Body of pancreas (tissue), 4 donors: ENCODE results near the gene GATB. TPM values are rescaled to one million over a fixed set of nuclear protein-coding genes. Genes with fewer than 3 reads are reported as not detected.

Experiments used
- ATAC-seq: fragments of 150-250 bp; one replicate; pipeline ENCODE4 v1.9.1; 2016
- DNase-seq, 4 donors: peaks; one replicate each; pipeline ENCODE4 v3.0.0-alpha.2; 2019
- H3K27ac ChIP-seq, 4 donors: fragments of 200-600 bp; sonication (generic); 1 replicate in 3 of 4; 2 replicates in 1 of 4; pipeline versions ENCODE4 v1.5.1 to v1.6.1; 2016 to 2019; ENCODE audit warnings: mild to moderate bottlenecking in 1 of 4, mixed read lengths in 1 of 4, moderate library complexity in 1 of 4
- H3K27me3 ChIP-seq, 2 donors: fragments of 200-600 bp; sonication (generic); one replicate each; pipeline ENCODE4 v1.6.0; 2016; ENCODE audit warnings: mild to moderate bottlenecking in 1 of 2
- H3K36me3 ChIP-seq, 2 donors: fragments of 200-600 bp; sonication (generic); replicated peaks in 1 of 2; 2 replicates each; pipeline ENCODE4 v1.5.1; 2016; ENCODE audit warnings: low read depth in 2 of 2; ENCODE audit not compliant: insufficient read depth in 1 of 2
- H3K4me1 ChIP-seq: fragments of 200-600 bp; sonication (generic); one replicate; pipeline ENCODE4 v1.6.0; 2016
- H3K4me3 ChIP-seq, 2 donors: fragments of 200-600 bp; sonication (generic); 1 replicate in 1 of 2; 2 replicates in 1 of 2; pipeline ENCODE4 v1.5.1; 2016 to 2019
- H3K9me3 ChIP-seq, 3 donors: fragments of 200-600 bp; sonication (generic); 1 replicate in 2 of 3; 2 replicates in 1 of 3; pipeline ENCODE4 v1.5.1; 2016
- CTCF ChIP-seq, 7 experiments: fragments of 450-650 bp in 4 of 7; fragments of 200-600 bp in 3 of 7; sonication (generic) in 3 of 7; IDR thresholded peaks; one replicate each; pipeline ENCODE4 v1.5.1; 2016 to 2019; ENCODE audit warnings: antibody characterized with exemption in 7 of 7
- POLR2A ChIP-seq, 3 donors: fragments of 450-650 bp; IDR thresholded peaks; one replicate each; pipeline ENCODE4 v1.6.1; 2016; ENCODE audit warnings: antibody characterized with exemption in 3 of 3, mild to moderate bottlenecking in 2 of 3
- WGBS, 2 donors: methylation state at CpG; one replicate each; pipeline ENCODE4 v1.1.5; 2017; 5-methylcytosine and 5-hydroxymethylcytosine counted together
- intact Hi-C: fragments of 100-400 bp; cut with DNase I; formaldehyde crosslinking; loops from one replicate; pipeline ENCODE4 v1.15.1; 2023
- total RNA-seq, 2 donors: library from RNA; depleted of rRNA; stranded (reverse); fragments of >200 nt; gene quantifications; one replicate each; pipeline ENCODE4 v1.1.0, GENCODE V29; 2016

Gene GATB
- total RNA-seq, 2 donors from 2014 or later, result 5.6 to 7.3 TPM

- H3K27ac ChIP-seq, result no peak overlapping the region
- DNase-seq, result no peak
- no peaks in the 10 kb centered on the region for H3K27me3 ChIP-seq
- no peak for ATAC-seq
- H3K4me1 ChIP-seq, result no peaks in the 10 kb centered on the region
- intact Hi-C loops, result no loop called here
- no peak for TF ChIP-seq POLR2A (IDR thresholded peaks at IDR 0.05)
- TF ChIP-seq CTCF (IDR thresholded peaks at IDR 0.05), result no peak
- H3K36me3 ChIP-seq, result no peaks in the 10 kb centered on the region
- H3K9me3 ChIP-seq, result no peaks in the 10 kb centered on the region
- H3K4me3 ChIP-seq, result no peak overlapping the region
- WGBS, 2 donors, result 77 to 82% methylated on average over 9 to 10 of the region's 10 CpGs
Observed at GRCh38 chr4:151717909-151718628, 42.7 kb downstream of the GATB start.

GRCh38 chr4:151717314-151717713 lies 43.5 kb downstream of the GATB start:
- no peaks in the 10 kb centered on the region for H3K9me3 ChIP-seq
- DNase-seq (no peak), ATAC-seq (no peak)
- no peaks in the 10 kb centered on the region for H3K36me3 ChIP-seq
- no peak for TF ChIP-seq CTCF (IDR thresholded peaks at IDR 0.05)
- TF ChIP-seq POLR2A (IDR thresholded peaks at IDR 0.05), result no peak
- H3K27me3 ChIP-seq, result no peaks in the 10 kb centered on the region
- intact Hi-C loops, result no loop called here
- WGBS, 2 donors, result 66 to 77% methylated on average over 2 of the region's 2 CpGs
- no peak overlapping the region for H3K4me3 ChIP-seq
- H3K27ac ChIP-seq, result no peak overlapping the region
- H3K4me1 ChIP-seq, result no peaks in the 10 kb centered on the region

GRCh38 chr4:151716324-151716723 lies 44.5 kb downstream of the GATB start:
- no peak for DNase-seq
- no peak overlapping the region for H3K27ac ChIP-seq
- TF ChIP-seq POLR2A (IDR thresholded peaks at IDR 0.05) (no peak), CTCF (IDR thresholded peaks at IDR 0.05) (no peak)
- H3K4me1 ChIP-seq, result no peaks in the 10 kb centered on the region
- H3K9me3 ChIP-seq, result no peaks in the 10 kb centered on the region
- no peaks in the 10 kb centered on the region for H3K36me3 ChIP-seq
- H3K4me3 ChIP-seq, result no peak overlapping the region
- intact Hi-C loops, result no loop called here
- no peak for ATAC-seq
- 84 to 97% methylated on average over 5 of the region's 5 CpGs for WGBS, 2 donors
- H3K27me3 ChIP-seq, result no peaks in the 10 kb centered on the region

GRCh38 chr4:151715881-151716280 lies 44.9 kb downstream of the GATB start:
- Histone ChIP-seq H3K27me3 (no peaks in the 10 kb centered on the region), H3K27ac (no peak overlapping the region), H3K4me3 (no peak overlapping the region), H3K4me1 (no peaks in the 10 kb centered on the region), H3K36me3 (no peaks in the 10 kb centered on the region), H3K9me3 (no peaks in the 10 kb centered on the region)
- no peak for TF ChIP-seq POLR2A (IDR thresholded peaks at IDR 0.05)
- no peak for TF ChIP-seq CTCF (IDR thresholded peaks at IDR 0.05)
- ATAC-seq (no peak), DNase-seq (no peak)
- intact Hi-C loops, result no loop called here
- WGBS, 2 donors, result 94 to 97% methylated on average over 3 of the region's 3 CpGs

GRCh38 chr4:151712777-151713176 lies 48.0 kb downstream of the GATB start:
- no peaks in the 10 kb centered on the region for H3K4me1 ChIP-seq
- no peaks in the 10 kb centered on the region for H3K36me3 ChIP-seq
- 85 to 87% methylated on average over 4 of the region's 4 CpGs for WGBS, 2 donors
- intact Hi-C loops, result no loop called here
- no peak for DNase-seq
- H3K4me3 ChIP-seq, result no peak overlapping the region
- no peaks in the 10 kb centered on the region for H3K9me3 ChIP-seq
- H3K27ac ChIP-seq, result no peak overlapping the region
- H3K27me3 ChIP-seq, result no peaks in the 10 kb centered on the region
- ATAC-seq, result no peak
- TF ChIP-seq POLR2A (IDR thresholded peaks at IDR 0.05), result no peak
- no peak for TF ChIP-seq CTCF (IDR thresholded peaks at IDR 0.05)
